Ovary (tissue), 9 donors: Measurements from ENCODE around the gene HAND1. TPM values are rescaled to one million over a fixed set of nuclear protein-coding genes. Genes with fewer than 3 reads are reported as not detected.

ENCODE experiments used
- DNase-seq, 5 donors: peaks; one replicate each; pipeline ENCODE4 v3.0.0-alpha.2; 2019 to 2020
- H3K27ac ChIP-seq, 2 donors: fragments of 200-600 bp; one replicate each; pipeline versions ENCODE4 v1.5.1 to v1.8.0; 2019 to 2022
- H3K27me3 ChIP-seq: fragments of 200-600 bp; one replicate; pipeline ENCODE4 v1.8.0; 2022
- H3K36me3 ChIP-seq: fragments of 200-600 bp; sonication (generic); one replicate; pipeline ENCODE4 v1.5.1; 2019
- H3K4me1 ChIP-seq: one replicate; pipeline ENCODE4 v1.8.1; 2013; ENCODE audit warnings: mild to moderate bottlenecking, moderate library complexity; ENCODE audit not compliant: insufficient read depth
- H3K4me3 ChIP-seq: fragments of 200-600 bp; sonication (generic); one replicate; pipeline ENCODE4 v1.5.1; 2017
- H3K9me3 ChIP-seq, 2 donors: fragments of 200-600 bp in 1 of 2; sonication (generic) in 1 of 2; one replicate each; pipeline versions ENCODE4 v1.5.1 to v1.8.1; 2013 to 2019; ENCODE audit warnings: mild to moderate bottlenecking in 1 of 2, moderate library complexity in 1 of 2
- EP300 ChIP-seq: sonication (generic); formaldehyde crosslinking; IDR thresholded peaks from one replicate; pipeline ENCODE4 v1.6.1; 2017; ENCODE audit warnings: antibody characterized with exemption
- POLR2A ChIP-seq: fragments of 450-650 bp; IDR thresholded peaks from one replicate; pipeline ENCODE4 v1.6.1; 2017; ENCODE audit warnings: antibody characterized with exemption, mild to moderate bottlenecking, moderate library complexity
- WGBS, 3 donors: extraction: QIAGEN DNeasy Blood & Tissue Kit in 1 of 3; methylation state at CpG; one replicate each; pipeline versions ENCODE4 v1.1.5 to v1.1.7; 2013 to 2017; 5-methylcytosine and 5-hydroxymethylcytosine counted together
- intact Hi-C, 4 donors: fragments of 100-400 bp; cut with DNase I; formaldehyde crosslinking; loops; one replicate each; pipeline versions ENCODE4 v1.11.0 to v1.15.1; 2022 to 2023
- polyA plus RNA-seq, 2 donors: library from polyadenylated mRNA; stranded (reverse); fragments of 200-250 nt in 1 of 2; fragments of 350-450 nt in 1 of 2; fragmentation: Illumina TruSeq in 1 of 2; extraction: RNeasy Lipid Tissue Mini Kit (QIAGEN cat#74804) in 1 of 2; gene quantifications; one replicate each; pipeline ENCODE4 v1.2.3, GENCODE V29; 2013 to 2014
- total RNA-seq, 7 donors: library from RNA; depleted of rRNA in 2 of 7; stranded (reverse); fragments of >200 nt in 2 of 7; fragmentation: NEBNext Ultra II Directional in 3 of 7; extraction: Animal tissue kit (Norgen Biotek cat#: 25700) in 3 of 7; gene quantifications; one replicate each; pipeline versions ENCODE4 v1.1.0 to v1.2.4, GENCODE V29; 2016 to 2023
- TF ChIP-seq, protein P1 (sequence below), 3 donors: fragments of 450-650 bp in 2 of 3; fragments of 200-600 bp in 1 of 3; IDR thresholded peaks; one replicate each; pipeline versions ENCODE4 v1.5.1 to v1.8.0; 2016 to 2022; ENCODE audit warnings: antibody characterized with exemption in 3 of 3, mild to moderate bottlenecking in 1 of 3
- donor health status: DM: no; HTN: no; CAD: no; lungs with moderate emphysema.
- donor health status: DM: no; HTN: no; CAD: no.
- donor health status: Bipolar disorder and iron deficiency.
- donor health status: DM: yes; HTN: yes; CAD: no.
- donor health status: DM: no; HTN: no; CAD: no.
- donor health status: DM: yes; HTN: yes; CAD: no.

The HAND1 gene
- total and polyA plus RNA-seq, 9 donors: not detected

DNA sequence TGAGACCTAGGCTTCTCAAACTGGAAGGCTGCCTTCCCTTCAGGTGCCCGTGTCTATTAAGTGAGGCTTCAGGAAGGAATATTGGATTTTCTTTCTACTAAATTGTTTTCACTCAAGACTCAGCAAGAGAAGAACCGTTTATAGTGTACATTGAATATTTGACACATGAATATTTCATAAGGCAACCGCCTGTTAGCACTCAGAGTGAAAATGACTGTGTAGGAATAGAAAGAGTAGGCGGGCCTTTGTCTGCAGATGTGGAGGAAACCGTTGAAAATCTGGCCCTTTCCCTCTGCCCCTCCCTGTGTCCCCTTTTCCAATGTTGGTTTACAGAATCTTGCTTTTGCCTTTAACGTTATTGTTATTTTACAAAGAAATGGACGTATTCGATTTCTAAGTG, 26.1 kb downstream of the HAND1 start:
- WGBS, 3 donors: 87 to 89% (median 88%) methylated on average over 8 of the region's 8 CpGs
- TF ChIP-seq, protein P1, sequence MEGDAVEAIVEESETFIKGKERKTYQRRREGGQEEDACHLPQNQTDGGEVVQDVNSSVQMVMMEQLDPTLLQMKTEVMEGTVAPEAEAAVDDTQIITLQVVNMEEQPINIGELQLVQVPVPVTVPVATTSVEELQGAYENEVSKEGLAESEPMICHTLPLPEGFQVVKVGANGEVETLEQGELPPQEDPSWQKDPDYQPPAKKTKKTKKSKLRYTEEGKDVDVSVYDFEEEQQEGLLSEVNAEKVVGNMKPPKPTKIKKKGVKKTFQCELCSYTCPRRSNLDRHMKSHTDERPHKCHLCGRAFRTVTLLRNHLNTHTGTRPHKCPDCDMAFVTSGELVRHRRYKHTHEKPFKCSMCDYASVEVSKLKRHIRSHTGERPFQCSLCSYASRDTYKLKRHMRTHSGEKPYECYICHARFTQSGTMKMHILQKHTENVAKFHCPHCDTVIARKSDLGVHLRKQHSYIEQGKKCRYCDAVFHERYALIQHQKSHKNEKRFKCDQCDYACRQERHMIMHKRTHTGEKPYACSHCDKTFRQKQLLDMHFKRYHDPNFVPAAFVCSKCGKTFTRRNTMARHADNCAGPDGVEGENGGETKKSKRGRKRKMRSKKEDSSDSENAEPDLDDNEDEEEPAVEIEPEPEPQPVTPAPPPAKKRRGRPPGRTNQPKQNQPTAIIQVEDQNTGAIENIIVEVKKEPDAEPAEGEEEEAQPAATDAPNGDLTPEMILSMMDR (IDR thresholded peaks at IDR 0.05): no peak
- no peak for TF ChIP-seq EP300
- no peak for TF ChIP-seq POLR2A
- no peak for DNase-seq
- intact Hi-C loops: no loop called here
- Histone ChIP-seq H3K27me3 (no peaks in the 10 kb centered on the region), H3K9me3 (no peaks in the 10 kb centered on the region), H3K27ac (no peak overlapping the region), H3K4me1 (peaks cover 6% of the 10 kb centered on the region), H3K36me3 (no peaks in the 10 kb centered on the region), H3K4me3 (no peak overlapping the region)

DNA sequence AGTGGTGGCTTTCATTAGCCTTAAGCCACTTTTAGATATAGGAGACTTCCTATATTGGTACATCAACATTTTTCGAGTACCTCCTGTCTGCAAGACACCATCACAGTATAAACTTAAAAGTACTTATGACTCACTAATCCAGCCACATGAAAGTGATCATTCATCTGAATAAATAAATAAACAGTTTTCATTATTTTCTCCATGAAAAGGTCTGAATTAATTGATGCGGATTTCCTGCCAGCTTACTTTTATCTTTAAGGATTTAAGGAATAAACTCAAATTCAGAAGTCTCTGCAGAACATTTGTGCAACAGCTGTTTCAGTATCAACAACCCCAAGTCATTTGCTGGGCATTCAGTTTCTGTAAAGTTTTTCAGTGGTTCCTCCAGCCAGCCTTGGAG, 28.2 kb downstream of the HAND1 start:
- intact Hi-C loops: loop anchor here in 1 of 4 donors (5.0 kb wide), 1 partner anchor 308 kb away; the partner anchor contains the start of gene LARP1
- H3K36me3 ChIP-seq: no peaks in the 10 kb centered on the region
- TF ChIP-seq POLR2A (no peak), EP300 (no peak)
- TF ChIP-seq, protein P1 (IDR thresholded peaks at IDR 0.05): no peak

GRCh38 chr5:154447089-154447725, 30.8 kb downstream of the HAND1 start:
- H3K4me3 ChIP-seq: peak overlapping the region; percentile 99
- peaks cover 12% of the 10 kb centered on the region for H3K4me1 ChIP-seq
- no peaks in the 10 kb centered on the region for H3K36me3 ChIP-seq
- peak overlapping the region; percentile 66 to 95 for H3K27ac ChIP-seq
- intact Hi-C loops: loop anchor here in 1 of 4 donors (5.0 kb wide), 1 partner anchor 310 kb away; the partner anchor contains the start of gene LARP1
- no peaks in the 10 kb centered on the region for H3K27me3 ChIP-seq
- peak in 3 of 5 donors; percentile 10 to 37 (median 29) for DNase-seq
- H3K9me3 ChIP-seq: no peaks in the 10 kb centered on the region
- 1 to 4% (median 2%) methylated on average over 10 of the region's 10 CpGs for WGBS, 3 donors
- TF ChIP-seq, protein P1 (IDR thresholded peaks at IDR 0.05): no peak
- TF ChIP-seq POLR2A: no peak
- TF ChIP-seq EP300: no peak

More for the DNA sequence above, 28.2 kb downstream of the HAND1 start:
- WGBS, 3 donors: 62 to 84% (median 73%) methylated on average over 2 of the region's 2 CpGs
- Histone ChIP-seq H3K27me3 (no peaks in the 10 kb centered on the region), H3K27ac (no peak overlapping the region), H3K4me3 (no peak overlapping the region), H3K4me1 (peaks cover 8% of the 10 kb centered on the region), H3K9me3 (no peaks in the 10 kb centered on the region)
- no peak for DNase-seq

DNA sequence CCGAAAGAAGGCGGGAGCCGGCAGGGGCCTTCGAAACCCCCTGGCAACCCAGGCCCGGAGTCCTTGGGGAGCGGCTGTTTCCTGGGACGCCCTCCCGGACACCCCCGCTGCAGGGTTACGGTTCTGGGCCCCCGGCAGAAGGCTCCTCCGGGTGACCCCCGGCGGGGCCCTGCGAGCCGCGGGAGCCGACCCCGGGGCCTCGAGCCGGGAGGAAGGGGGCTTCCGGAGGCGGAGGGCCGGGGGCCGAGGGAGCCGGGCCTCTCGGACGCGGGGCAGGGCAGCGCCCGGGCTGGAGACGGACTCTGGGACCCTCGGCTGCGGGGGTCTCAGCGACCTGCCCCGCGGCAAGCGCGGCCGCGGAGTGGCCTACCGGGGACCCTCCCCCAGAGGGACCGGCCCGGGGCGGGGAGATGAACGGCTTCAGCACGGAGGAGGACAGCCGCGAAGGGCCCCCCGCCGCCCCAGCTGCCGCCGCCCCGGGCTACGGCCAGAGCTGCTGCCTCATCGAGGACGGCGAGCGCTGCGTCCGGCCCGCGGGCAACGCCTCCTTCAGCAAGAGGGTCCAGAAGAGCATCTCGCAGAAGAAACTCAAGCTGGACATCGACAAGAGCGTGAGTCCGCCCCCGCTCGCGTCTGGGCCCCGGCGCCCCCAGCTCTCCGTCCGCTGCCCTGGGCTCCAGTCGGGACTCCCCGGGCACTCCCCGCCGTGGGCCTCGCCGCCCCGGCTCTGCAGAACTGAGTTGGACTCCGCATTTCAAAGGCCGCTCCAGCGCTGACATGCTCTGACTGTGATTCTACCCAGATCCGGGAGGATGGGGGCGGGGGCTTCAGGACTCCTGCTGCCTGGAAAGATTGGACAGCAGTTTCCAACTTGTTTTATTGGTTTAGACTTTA, 31.6 kb downstream of the HAND1 start:
- H3K27ac ChIP-seq: peak overlapping the region; percentile 66 to 95
- H3K36me3 ChIP-seq: no peaks in the 10 kb centered on the region
- WGBS, 3 donors: 0 to 3% (median 1%) methylated on average over 40 to 87 of the region's 87 CpGs
- peak overlapping the region; percentile 99 for H3K4me3 ChIP-seq
- TF ChIP-seq, protein P1 (IDR thresholded peaks at IDR 0.05): peak in 1 of 3 donors; percentile 14
- no peak for TF ChIP-seq POLR2A
- TF ChIP-seq EP300: no peak
- peaks cover 12% of the 10 kb centered on the region for H3K4me1 ChIP-seq
- H3K9me3 ChIP-seq: no peaks in the 10 kb centered on the region
- intact Hi-C loops: loop anchor here in 1 of 4 donors (5.0 kb wide), 1 partner anchor 311 kb away; the partner anchor contains the start of gene LARP1
- peak; percentile 55 to 72 (median 66) for DNase-seq
- H3K27me3 ChIP-seq: no peaks in the 10 kb centered on the region
